Fibroblast of lung (primary cell): ENCODE measurements around the gene OR52E8.

Source experiments
- EZH2 ChIP-seq: IDR thresholded peaks from 2 replicates; pipeline ENCODE4 v1.5.1; 2012; ENCODE audit warnings: low read length, control low read depth, mild to moderate bottlenecking; ENCODE audit errors: missing control alignments
- TF ChIP-seq, protein P1 (sequence below), 2 donors: IDR thresholded peaks in 1 of 2; conservative IDR thresholded peaks in 1 of 2; 1 replicate in 1 of 2; 2 replicates in 1 of 2; pipeline ENCODE4 v1.5.1; 2011 to 2012; ENCODE audit warnings: low read length in 2 of 2, control low read depth in 1 of 2, inconsistent platforms in 1 of 2, low read depth in 1 of 2, mild to moderate bottlenecking in 1 of 2

DNA sequence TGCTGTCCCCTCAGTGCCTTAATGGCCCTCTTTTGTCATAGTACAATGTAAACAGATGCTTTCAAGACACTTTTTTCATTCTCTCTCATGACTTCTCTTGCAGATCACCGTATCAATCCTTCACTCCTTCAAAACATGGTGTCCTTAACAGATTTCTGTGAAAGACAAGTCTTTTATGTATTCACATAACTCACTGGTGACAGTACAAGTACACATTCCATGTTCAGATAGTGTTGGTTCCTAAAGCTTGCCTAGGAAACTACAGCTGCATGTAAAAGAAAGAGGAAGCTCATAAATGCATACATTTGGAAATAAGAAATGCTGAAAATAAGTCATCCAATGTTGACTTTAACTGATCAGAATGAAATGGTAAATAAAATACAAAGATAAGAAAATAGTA lies 10.8 kb downstream of the OR52E8 start:
- TF ChIP-seq EZH2 = no peak
- TF ChIP-seq, protein P1, sequence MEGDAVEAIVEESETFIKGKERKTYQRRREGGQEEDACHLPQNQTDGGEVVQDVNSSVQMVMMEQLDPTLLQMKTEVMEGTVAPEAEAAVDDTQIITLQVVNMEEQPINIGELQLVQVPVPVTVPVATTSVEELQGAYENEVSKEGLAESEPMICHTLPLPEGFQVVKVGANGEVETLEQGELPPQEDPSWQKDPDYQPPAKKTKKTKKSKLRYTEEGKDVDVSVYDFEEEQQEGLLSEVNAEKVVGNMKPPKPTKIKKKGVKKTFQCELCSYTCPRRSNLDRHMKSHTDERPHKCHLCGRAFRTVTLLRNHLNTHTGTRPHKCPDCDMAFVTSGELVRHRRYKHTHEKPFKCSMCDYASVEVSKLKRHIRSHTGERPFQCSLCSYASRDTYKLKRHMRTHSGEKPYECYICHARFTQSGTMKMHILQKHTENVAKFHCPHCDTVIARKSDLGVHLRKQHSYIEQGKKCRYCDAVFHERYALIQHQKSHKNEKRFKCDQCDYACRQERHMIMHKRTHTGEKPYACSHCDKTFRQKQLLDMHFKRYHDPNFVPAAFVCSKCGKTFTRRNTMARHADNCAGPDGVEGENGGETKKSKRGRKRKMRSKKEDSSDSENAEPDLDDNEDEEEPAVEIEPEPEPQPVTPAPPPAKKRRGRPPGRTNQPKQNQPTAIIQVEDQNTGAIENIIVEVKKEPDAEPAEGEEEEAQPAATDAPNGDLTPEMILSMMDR (conservative IDR thresholded peaks at IDR 0.05 in 1 of 2, IDR thresholded peaks at IDR 0.05 in 1 of 2; ENCODE audit: low read depth in 1 of 2, low read length in 2 of 2) = no peak
